Ishikawa (cell line): ENCODE data around the gene CDH16.

ENCODE experiments used
- CEBPB ChIP-seq: IDR thresholded peaks from 2 replicates; pipeline ENCODE4 v1.6.1; 2012
- CREB1 ChIP-seq: IDR thresholded peaks from 2 replicates; pipeline ENCODE4 v1.6.1; 2012; ENCODE audit warnings: low read depth
- EGR1 ChIP-seq: IDR thresholded peaks from 2 replicates; pipeline ENCODE4 v1.6.1; 2012
- EP300 ChIP-seq: IDR thresholded peaks from 2 replicates; pipeline ENCODE4 v1.6.1; 2012; ENCODE audit warnings: borderline replicate concordance
- FOXM1 ChIP-seq: IDR thresholded peaks from 2 replicates; pipeline ENCODE4 v1.6.1; 2012; ENCODE audit warnings: low read depth, borderline replicate concordance
- NFIC ChIP-seq: IDR thresholded peaks from 2 replicates; pipeline ENCODE4 v1.6.1; 2012
- RAD21 ChIP-seq: IDR thresholded peaks from 2 replicates; pipeline ENCODE4 v1.6.1; 2012; ENCODE audit warnings: low read depth
- TAF1 ChIP-seq: IDR thresholded peaks from 2 replicates; pipeline ENCODE4 v1.6.1; 2012; ENCODE audit warnings: low read depth, mild to moderate bottlenecking
- TCF12 ChIP-seq: IDR thresholded peaks from 2 replicates; pipeline ENCODE4 v1.6.1; 2012; ENCODE audit warnings: low read depth
- TEAD4 ChIP-seq: IDR thresholded peaks from 2 replicates; pipeline ENCODE4 v1.6.1; 2012
- YY1 ChIP-seq: IDR thresholded peaks from 2 replicates; pipeline ENCODE4 v1.6.1; 2012; ENCODE audit warnings: low read depth
- ZBTB7A ChIP-seq: IDR thresholded peaks from 2 replicates; pipeline ENCODE4 v1.6.1; 2012; ENCODE audit warnings: low read depth
- TF ChIP-seq, protein P1 (sequence below): IDR thresholded peaks from 2 replicates; pipeline ENCODE4 v1.6.1; 2012
- TF ChIP-seq, protein P2 (sequence below): IDR thresholded peaks from 2 replicates; pipeline ENCODE4 v1.6.1; 2012; ENCODE audit warnings: low read depth, mild to moderate bottlenecking
- TF ChIP-seq, protein P3 (sequence below): IDR thresholded peaks from 2 replicates; pipeline ENCODE4 v1.6.1; 2012

Gene CDH16

DNA sequence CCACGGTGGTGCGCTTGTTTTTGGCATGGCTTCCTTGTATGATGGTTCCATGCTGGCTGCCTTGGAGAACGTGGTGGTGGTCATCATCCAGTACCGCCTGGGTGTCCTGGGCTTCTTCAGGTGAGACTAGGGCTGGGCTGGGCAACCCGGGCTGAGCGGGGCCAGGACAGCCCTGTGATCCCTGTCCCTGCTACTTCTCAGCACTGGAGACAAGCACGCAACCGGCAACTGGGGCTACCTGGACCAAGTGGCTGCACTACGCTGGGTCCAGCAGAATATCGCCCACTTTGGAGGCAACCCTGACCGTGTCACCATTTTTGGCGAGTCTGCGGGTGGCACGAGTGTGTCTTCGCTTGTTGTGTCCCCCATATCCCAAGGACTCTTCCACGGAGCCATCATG lies 21.6 kb upstream of the CDH16 start:
- TF ChIP-seq, protein P1, sequence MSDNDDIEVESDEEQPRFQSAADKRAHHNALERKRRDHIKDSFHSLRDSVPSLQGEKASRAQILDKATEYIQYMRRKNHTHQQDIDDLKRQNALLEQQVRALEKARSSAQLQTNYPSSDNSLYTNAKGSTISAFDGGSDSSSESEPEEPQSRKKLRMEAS: no peak
- TF ChIP-seq TAF1: no peak
- no peak for TF ChIP-seq NFIC
- no peak for TF ChIP-seq RAD21
- TF ChIP-seq TCF12: no peak
- no peak for TF ChIP-seq EGR1
- TF ChIP-seq, protein P2, sequence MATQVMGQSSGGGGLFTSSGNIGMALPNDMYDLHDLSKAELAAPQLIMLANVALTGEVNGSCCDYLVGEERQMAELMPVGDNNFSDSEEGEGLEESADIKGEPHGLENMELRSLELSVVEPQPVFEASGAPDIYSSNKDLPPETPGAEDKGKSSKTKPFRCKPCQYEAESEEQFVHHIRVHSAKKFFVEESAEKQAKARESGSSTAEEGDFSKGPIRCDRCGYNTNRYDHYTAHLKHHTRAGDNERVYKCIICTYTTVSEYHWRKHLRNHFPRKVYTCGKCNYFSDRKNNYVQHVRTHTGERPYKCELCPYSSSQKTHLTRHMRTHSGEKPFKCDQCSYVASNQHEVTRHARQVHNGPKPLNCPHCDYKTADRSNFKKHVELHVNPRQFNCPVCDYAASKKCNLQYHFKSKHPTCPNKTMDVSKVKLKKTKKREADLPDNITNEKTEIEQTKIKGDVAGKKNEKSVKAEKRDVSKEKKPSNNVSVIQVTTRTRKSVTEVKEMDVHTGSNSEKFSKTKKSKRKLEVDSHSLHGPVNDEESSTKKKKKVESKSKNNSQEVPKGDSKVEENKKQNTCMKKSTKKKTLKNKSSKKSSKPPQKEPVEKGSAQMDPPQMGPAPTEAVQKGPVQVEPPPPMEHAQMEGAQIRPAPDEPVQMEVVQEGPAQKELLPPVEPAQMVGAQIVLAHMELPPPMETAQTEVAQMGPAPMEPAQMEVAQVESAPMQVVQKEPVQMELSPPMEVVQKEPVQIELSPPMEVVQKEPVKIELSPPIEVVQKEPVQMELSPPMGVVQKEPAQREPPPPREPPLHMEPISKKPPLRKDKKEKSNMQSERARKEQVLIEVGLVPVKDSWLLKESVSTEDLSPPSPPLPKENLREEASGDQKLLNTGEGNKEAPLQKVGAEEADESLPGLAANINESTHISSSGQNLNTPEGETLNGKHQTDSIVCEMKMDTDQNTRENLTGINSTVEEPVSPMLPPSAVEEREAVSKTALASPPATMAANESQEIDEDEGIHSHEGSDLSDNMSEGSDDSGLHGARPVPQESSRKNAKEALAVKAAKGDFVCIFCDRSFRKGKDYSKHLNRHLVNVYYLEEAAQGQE: no peak
- no peak for TF ChIP-seq CREB1
- TF ChIP-seq, protein P3, sequence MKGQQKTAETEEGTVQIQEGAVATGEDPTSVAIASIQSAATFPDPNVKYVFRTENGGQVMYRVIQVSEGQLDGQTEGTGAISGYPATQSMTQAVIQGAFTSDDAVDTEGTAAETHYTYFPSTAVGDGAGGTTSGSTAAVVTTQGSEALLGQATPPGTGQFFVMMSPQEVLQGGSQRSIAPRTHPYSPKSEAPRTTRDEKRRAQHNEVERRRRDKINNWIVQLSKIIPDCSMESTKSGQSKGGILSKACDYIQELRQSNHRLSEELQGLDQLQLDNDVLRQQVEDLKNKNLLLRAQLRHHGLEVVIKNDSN: no peak
- no peak for TF ChIP-seq YY1
- no peak for TF ChIP-seq CEBPB
- TF ChIP-seq FOXM1: no peak
- no peak for TF ChIP-seq ZBTB7A
- no peak for TF ChIP-seq EP300
- no peak for TF ChIP-seq TEAD4

DNA sequence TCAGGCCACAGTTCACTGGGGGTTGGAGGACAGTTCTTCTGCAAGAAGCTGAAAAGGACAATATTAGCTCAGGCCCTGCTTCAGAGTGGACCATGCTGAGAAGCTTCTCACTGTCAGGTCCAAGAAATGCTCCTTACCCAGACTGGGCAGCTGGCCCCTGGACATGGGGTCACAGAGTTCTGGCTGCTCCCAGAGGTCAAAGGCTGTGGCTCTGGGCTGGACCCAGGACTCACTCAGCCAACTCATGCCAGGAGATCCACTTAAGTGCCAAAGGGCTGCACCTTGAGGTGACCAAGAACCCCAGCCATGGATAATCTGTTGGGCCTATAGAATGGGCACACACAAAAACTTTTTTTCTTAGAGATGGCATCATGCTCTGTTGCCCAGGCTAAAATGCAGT lies 20.7 kb upstream of the CDH16 start:
- no peak for TF ChIP-seq EP300
- no peak for TF ChIP-seq NFIC
- TF ChIP-seq ZBTB7A: no peak
- no peak for TF ChIP-seq CEBPB
- TF ChIP-seq FOXM1: no peak
- no peak for TF ChIP-seq CREB1
- TF ChIP-seq, protein P1: no peak
- no peak for TF ChIP-seq YY1
- TF ChIP-seq EGR1: no peak
- no peak for TF ChIP-seq RAD21
- no peak for TF ChIP-seq TAF1
- TF ChIP-seq, protein P3: no peak
- TF ChIP-seq, protein P2: no peak
- no peak for TF ChIP-seq TEAD4
- no peak for TF ChIP-seq TCF12

DNA sequence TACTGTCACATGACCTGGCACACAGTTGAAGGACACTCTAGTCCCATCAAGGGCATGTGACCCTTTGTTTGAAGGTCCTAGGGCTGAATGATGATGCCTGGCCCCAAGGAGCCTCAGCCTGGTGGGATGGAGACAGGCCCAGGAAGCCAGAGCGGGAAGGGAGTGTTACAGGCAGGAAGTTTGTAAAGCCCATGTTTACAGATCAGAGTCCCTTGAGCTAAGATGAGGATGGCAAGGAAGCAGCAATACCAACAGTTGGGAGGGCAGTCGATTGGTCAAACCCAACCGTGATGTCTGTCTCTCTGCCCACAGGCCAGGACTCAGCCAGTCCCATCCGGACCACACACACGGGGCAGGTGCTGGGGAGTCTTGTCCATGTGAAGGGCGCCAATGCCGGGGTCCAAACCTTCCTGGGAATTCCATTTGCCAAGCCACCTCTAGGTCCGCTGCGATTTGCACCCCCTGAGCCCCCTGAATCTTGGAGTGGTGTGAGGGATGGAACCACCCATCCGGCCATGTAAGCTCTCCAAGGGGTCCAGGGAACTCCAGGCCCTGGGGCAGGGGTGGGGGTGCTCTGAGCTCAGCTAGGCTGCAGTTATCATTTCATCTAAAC lies 19.1 kb upstream of the CDH16 start:
- no peak for TF ChIP-seq YY1

DNA sequence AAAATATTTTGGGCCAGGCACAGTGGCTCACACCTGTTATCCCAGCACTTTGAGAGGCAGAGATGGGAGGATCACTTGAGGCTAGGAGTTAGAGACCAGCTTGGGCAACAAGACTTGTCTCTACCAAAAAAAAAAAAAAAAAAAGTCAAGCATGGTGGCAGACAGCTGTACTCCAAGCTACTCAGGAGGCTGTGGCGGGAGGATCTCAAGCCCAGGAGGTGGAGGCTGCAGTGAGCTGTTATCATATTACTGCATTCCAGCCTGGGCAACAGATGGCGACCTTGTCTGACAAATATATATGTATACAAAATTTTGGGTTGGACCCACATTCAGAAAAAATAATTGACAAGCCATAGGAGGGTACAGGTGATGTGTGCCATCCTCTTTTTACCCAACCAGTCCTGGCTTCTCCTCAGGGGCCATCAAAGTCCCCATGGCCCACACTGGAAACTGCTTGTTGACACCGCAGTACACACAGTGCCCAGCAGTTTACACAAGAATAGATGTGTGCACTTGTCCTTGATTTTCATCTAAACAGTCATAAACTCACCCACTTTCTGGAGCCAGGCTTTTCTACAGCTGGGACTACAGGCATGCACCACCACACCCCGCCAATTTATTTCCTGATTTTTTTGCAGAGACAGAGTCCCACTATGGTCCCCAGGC lies 18.3 kb upstream of the CDH16 start:
- no peak for TF ChIP-seq NFIC
- TF ChIP-seq RAD21: no peak
- no peak for TF ChIP-seq EGR1
- TF ChIP-seq TEAD4: no peak
- TF ChIP-seq, protein P3: no peak
- TF ChIP-seq ZBTB7A: no peak
- no peak for TF ChIP-seq CEBPB
- no peak for TF ChIP-seq TAF1
- TF ChIP-seq YY1: no peak
- TF ChIP-seq, protein P1: no peak
- no peak for TF ChIP-seq TCF12
- TF ChIP-seq CREB1: no peak
- no peak for TF ChIP-seq EP300
- TF ChIP-seq, protein P2: no peak
- no peak for TF ChIP-seq FOXM1
